Hypothalamus (tissue), 51 donors: ENCODE measurements around the gene NEXN.

ENCODE experiments used
- DNase-seq, 51 donors: peaks; one replicate each; lab custom pipeline; 2025; lab: John Stamatoyannopoulos, UW

Gene NEXN

DNA sequence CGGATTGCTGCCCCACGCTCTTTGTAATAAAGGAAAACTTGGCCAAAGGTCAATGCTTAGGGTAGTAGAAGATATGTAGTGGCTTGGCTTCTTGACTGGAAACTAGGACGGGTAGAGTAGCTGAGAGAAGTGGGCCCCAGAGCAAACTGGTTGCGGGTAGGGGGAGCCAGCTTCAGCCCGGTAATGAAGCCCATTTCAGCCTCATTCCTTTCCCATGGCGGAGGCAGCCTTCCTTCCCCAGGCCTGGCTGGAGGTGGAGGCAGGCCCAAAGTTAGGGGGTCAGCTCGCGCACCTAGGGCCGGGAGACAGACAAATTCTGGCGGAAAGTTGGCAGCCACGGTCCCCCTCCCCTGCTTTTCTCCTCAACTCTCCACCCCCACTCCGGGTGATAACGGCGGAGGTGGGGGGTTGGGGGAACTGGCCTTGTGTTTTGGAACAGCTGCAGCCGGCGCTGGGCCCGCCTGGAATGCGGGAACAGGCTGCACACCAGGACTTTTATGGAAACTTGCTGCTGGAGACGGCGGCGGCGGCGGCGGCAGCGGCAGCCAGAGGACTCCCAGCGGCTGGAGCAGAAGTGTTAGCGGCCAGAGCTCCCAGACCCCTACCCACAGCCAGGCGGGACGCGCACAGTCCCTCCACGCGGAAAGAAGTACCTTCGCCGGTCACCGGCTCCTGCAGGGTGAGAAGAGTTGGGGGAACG lies at the start of gene NEXN:
TSS of gene NEXN (plus strand) at position 544 of the 700 bp plus-strand sequence. CDS start 27,483 bp downstream, outside the sequence.
- DNase-seq = peak in 39 of 51 donors; percentile 8 to 56 (median 27)

- DNase-seq = no peak
Observed at GRCh38 chr1:77841574-77841973, 46.9 kb upstream of the NEXN start.

- no peak for DNase-seq
Observed at GRCh38 chr1:77845951-77846350, 42.5 kb upstream of the NEXN start.

GRCh38 chr1:77846966-77847365 lies 41.5 kb upstream of the NEXN start:
- no peak for DNase-seq

- peak in 1 of 51 donors; percentile 4 for DNase-seq
Observed at GRCh38 chr1:77847621-77848080, 40.8 kb upstream of the NEXN start.

DNA sequence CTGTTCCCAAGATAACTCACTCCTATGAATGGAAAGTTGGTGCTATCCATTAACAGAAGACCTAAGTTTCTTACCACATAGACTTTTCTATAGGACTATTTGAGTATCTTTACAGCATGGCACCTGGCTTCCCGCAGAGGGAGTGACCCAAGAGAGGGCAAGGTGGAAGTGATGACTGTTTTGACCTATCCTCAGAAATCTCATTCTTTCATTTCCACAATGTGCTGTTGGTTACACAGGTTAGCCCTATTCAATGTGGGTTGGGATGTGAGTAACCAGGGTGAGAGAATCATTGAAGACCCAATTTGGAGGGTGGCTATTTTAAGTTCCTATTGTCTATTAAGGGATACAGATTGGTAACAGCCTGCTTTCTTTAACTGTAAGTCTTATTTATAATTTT lies 38.3 kb upstream of the NEXN start:
- no peak for DNase-seq

GRCh38 chr1:77857552-77857951 lies 30.9 kb upstream of the NEXN start:
- DNase-seq = no peak

DNA sequence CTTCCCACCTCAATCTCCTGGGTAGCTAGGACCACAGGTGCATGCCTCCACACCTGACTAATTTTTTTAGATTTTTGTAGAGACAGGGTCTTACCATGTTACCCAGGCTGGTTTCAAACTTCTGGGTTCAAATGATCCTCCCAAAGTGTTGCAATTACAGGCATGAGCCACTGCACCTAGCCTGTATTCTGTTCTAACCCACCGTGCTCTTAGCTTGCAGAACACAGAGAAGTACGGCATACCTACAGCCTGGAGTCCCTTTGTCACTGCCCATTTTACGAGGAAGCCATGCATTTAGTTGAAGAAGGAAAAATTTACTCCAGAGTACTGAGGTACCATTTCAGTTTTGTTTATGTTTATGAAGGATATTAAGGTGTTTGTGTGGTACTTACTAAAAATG lies 29.7 kb upstream of the NEXN start:
- no peak for DNase-seq

DNA sequence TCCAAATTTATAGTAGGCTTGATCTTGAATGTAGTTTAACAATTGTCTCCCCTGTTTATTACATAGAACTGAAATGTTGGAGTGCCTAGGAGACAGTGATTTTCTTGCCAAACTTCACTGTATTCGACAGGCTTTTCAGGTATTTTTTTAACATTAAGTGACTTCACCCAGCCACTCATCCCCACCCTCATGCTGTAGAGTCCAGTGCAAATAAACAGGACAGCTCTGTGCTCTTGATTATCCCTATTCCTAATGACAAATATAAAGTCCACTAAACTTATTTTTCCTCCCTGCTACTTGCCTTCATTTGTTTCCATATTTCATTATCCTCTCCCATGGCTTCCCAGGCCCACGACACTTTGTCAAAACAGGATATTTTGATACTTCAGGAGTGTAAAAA lies 29.2 kb upstream of the NEXN start:
- no peak for DNase-seq

GRCh38 chr1:77866296-77866695 lies 22.1 kb upstream of the NEXN start:
- no peak for DNase-seq

DNA sequence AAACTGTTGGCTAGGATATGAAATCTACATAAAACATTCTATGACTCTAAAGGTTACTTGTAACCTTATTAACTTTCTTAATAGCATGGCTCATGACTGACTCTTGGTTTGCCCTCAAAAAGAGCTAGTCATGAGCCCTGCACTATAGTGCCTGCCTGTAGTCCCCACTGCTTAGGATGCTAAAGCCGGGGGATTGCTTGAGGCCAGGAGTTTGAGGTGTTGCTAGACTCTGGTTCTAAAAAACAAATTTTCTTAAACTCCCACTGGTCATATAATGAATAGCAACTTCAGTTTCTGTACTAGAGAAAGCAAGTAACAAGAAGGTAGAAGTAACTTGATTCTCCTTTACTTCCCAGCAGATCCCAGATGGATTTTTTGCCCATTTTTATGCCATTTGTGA lies 15.8 kb upstream of the NEXN start:
- no peak for DNase-seq

DNA sequence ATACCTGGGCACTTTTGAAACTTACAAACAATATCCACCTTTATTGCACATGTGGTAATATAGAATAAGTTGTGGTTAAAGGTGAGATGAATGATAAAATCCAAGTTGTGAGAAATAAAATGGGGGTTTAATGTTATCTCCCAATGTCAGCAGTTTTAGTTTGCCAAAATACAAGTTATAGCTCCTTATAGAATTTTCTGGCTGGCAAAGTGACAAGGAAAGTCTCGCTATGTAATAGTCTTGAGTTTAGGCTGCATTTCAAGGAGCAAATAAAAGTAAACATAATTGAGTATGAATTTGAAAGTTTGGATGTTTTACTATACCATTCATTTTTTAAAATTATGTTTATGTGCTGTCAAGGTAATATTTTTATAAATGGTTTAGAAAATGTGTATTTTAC lies 15.0 kb upstream of the NEXN start:
- DNase-seq = no peak

DNA sequence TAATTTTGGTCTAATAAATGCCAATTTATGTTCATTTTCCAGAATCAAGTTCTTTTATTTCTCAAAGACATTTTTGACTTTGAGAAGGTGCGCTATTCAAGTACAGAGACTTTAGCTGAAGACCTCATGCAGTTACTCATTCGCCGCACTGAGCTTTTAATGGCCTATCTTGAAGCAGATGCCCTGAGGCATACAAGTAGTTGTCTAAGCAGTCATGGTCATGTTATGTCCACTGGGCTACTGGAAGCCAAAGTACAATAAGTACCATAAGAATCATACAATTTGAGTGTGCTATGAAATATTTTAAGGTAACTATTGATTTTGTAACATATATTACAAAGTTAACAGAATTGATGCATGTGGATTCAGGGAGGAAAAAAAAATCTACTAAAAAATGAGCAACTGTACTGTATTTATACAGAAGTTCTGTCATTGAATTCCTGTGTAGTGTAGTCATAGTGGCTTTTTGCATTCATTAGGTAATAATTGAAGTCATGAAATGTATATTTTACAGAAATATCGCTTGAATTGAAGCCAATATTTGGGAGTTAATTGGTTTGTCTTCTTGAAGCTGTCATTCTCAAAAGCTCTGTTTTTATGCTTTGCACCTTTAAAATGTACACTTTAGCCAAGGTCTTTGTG lies 13.5 kb upstream of the NEXN start:
- DNase-seq = no peak

DNA sequence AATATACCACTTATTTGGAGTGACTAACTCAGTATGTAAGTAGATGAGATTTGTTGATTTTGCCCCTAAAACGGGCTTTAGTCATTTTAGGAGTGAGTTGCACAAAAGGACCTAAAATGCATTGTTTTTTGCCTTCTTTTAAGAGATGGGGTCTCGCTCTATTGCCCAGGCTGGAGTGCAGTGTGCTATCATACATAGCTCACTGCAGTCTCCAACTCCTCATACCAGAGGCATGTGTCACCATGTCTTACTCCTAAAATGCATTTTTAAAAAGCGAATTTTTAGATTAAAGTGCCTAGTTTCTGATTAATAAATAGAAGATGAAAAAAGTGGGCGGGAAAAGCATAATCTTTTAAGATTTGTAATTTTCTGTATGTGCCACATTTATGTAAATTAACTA lies 11.5 kb upstream of the NEXN start:
- DNase-seq = no peak

- no peak for DNase-seq
Observed at GRCh38 chr1:77881061-77881460, 7.4 kb upstream of the NEXN start.

- no peak for DNase-seq
Observed at GRCh38 chr1:77882411-77882810, 6.0 kb upstream of the NEXN start.

- peak in 26 of 51 donors; percentile 4 to 56 (median 28) for DNase-seq
Observed at GRCh38 chr1:77888781-77889642, 588 bp downstream of the NEXN start.

DNA sequence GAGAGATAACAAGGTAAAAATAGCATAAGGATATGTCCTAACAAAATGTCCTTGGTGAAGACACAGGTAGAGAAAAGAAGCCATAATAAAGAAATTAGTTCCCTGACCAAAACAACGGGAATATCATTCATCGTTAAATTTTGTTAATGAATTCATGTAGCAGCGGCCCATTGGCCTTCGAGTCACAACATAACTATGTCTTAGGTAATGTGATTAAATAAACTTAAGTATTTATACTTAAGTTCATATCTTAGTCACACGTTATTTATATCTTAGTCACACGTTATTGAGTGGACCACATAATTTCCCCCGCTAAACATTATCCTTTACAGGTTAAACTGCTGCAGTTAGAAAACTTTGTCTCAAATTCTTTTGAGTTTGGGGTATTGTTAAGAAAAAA lies 1.2 kb downstream of the NEXN start:
- no peak for DNase-seq

DNA sequence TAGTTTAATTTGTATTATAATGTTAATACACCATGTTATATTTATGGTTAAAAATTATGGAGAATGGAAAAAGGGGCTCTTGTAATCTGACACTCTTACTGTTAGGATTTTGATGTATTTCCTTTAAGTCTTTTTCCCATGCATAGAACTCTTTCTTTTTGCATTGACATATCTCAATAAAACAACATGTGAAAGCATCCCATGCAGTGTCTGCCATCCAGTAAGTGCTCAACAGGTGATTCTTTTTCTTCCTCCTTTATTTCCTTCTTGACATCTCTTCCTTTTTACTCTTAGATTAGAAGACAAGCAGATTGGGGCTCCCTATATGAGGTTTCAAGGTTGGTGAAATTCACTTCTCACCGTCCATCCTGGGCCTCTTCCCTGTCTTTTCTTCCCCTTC lies 2.8 kb downstream of the NEXN start:
- no peak for DNase-seq

- DNase-seq = no peak
Observed at GRCh38 chr1:77899647-77900320, 11.4 kb downstream of the NEXN start.
